Kasumi-1 (cell line): Measurements from ENCODE around the gene TMEM35B.
"Not testable (repeated sequence)": the region's sequence is repeated elsewhere in the genome, so short reads cannot be mapped to it uniquely, and the experiment has no call there.

Source experiments
- DNase-seq, 2 experiments: peaks; one replicate each; lab custom pipeline; 2025; lab: John Stamatoyannopoulos, UW

The TMEM35B gene

GRCh38 chr1:34976384-34977209, 8.6 kb downstream of the TMEM35B start:
- no peak for DNase-seq

- DNase-seq: peak in 1 of 2 experiments; percentile 26
Observed at GRCh38 chr1:34975771-34976170, 9.4 kb downstream of the TMEM35B start.

DNA sequence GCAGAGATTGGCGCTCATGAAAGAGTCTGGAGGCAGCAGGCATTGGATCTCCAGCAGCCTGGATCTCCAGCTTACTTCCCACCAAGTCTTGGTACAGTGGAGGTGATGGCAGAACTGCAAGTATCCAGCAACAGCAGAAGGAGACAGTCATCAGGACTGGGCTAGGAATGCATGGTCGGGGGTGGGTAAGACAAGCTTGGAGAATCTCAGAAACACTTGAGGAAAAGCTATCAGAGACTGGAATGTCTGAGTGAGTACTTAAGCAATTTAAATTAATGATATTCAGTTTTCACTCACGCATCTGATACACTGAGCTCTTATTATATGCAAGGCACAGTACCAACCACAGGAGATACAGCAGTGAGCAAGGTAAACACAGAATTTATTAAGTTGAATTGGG, 9.8 kb downstream of the TMEM35B start:
- DNase-seq: no peak

DNA sequence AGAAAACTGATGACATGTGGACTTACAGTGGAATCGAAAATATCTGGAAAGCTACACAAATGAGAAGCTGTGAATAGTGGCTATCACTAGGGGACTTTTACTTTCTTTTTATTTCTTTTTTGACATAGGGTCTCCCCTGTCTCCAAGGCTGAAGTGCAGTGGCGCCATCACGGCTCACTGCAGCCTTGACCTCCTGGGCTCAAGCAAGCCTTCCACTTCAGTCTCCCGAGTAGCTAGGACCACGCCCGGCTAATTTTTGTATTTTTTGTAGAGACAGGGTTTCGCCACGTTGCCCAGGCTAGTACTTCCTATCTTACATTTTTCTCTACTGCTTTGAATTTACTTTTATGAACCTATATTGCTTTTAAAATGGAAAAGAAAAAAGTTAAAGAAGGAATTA, 10.5 kb downstream of the TMEM35B start:
- no peak for DNase-seq

DNA sequence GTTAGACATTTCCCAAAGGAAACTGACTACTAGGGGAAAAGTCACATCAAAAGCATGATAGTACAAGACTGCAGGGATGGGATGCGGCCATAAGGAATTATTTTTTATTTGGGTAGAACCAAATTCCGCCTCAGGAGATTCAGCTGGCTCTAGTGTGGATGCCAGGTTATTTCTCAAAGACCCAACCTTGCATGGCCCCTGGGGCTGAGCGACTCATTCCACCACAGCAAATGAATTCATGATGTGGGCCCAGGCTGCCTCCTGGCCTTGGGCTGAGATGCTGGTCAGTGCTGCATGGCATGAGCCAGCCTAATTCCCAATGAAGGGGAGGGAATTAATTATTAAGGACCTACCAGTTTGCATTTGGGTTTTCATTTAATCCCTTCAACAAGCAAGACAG, 11.8 kb downstream of the TMEM35B start:
- DNase-seq: no peak

DNA sequence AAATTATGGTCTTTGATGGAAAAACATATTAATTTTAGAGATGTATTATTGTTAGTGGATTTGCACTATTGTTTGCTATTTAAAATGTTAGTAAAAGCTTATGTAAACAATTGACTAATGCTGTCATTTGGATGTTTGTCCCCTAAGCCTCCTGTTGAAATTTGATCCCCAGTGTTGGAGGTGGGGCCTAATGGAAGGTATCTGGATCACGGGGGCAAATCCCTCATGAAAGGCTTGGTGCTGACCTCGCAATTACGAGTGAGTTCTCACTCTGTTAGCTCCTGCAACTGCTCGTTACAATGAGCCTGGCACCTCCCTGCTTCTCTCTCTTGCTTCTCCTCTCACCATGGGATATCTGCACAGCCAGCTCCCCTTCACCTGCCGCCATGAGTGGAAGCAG, 14.3 kb downstream of the TMEM35B start:
- no peak for DNase-seq

GRCh38 chr1:34970220-34970735, 14.9 kb downstream of the TMEM35B start:
- no peak for DNase-seq

GRCh38 chr1:34968297-34968696, 16.9 kb downstream of the TMEM35B start:
- DNase-seq: not testable (repeated sequence)

- not testable (repeated sequence) for DNase-seq
Observed at GRCh38 chr1:34967672-34968071, 17.5 kb downstream of the TMEM35B start.

DNA sequence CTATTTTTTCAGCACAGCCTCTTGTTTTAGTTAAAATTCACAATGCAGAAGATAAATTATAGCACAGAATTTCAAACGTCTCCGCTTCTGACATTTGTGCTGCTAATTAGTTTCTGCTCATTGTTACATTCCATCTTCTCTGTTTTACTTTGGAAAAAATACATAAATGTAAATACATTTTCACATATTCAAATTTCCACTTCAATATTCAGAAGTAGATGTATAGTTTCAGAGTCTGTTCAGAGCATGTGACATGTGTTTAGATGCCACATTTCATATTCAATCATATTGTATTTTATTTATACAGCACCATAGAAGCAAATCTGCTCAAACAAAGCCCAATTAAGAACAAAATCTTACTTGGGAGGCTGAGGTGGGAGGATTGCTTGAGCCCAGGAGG, 19.6 kb downstream of the TMEM35B start:
- no peak for DNase-seq

DNA sequence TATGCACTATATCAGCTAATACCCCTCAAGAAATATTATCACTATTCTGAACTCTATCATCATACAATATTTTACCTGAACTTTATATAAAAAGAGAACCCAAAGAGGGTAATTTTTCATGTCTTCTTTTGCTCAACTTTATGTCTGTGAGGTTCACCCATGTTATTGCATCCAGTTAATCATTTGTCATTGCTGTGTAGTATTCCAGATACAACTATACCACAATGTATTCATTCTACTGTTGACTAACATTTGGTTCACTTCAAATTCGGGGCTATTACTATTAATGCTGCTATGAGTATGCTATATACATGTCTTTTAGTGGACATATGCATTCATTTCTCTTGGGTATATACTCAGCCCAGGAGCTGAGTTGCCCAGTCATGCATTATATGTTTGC, 34.7 kb downstream of the TMEM35B start:
- DNase-seq: no peak

DNA sequence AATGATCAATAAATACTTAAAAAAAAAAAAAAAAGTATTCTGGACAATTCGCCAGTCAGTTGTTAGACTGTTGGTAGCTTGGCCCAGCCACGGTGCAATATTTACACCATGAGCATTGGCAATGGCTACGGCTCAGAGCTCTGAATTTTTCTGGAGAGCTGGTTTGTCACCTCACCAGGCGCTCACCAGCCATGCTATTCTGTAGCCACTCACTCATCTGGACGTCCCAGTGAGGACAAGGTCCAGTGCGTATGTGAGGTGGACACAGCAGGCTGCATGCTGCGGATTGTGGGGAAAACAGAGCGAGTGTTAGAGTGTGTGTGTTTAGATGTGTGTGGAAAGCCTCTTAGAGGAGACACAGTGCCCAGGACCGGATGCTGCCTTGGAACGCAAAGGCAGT, 36.4 kb downstream of the TMEM35B start:
- DNase-seq: not testable (repeated sequence)

DNA sequence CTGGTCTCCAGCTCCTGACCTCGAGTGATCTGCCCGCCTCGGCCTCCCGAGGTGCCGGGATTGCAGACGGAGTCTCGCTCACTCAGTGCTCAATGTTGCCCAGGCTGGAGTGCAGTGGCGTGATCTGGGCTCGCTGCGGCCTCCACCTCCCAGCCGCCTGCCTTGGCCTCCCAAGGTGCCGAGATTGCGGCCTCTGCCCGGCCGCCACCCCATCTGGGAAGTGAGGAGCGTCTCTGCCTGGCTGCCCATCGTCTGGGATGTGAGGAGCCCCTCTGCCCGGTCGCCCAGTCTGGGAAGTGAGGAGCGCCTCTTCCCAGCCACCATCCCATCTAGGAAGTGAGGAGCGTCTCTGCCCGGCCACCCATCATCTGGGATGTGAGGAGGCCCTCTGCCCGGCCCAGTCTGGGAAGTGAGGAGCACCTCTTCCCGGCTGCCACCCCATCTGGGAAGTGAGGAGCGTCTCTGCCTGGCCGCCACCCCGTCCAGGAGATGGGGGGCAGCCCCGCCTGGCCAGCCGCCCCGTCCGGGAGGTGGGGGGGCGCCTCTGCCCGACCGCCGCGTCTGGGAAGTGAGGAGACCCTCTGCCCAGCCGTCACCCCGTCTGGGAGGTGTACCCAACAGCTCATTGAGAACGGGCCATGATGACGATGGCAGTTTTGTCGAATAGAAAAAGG, 37.4 kb downstream of the TMEM35B start:
- DNase-seq: not testable (repeated sequence)

- no peak for DNase-seq
Observed at GRCh38 chr1:34946211-34946610, 38.9 kb downstream of the TMEM35B start.

DNA sequence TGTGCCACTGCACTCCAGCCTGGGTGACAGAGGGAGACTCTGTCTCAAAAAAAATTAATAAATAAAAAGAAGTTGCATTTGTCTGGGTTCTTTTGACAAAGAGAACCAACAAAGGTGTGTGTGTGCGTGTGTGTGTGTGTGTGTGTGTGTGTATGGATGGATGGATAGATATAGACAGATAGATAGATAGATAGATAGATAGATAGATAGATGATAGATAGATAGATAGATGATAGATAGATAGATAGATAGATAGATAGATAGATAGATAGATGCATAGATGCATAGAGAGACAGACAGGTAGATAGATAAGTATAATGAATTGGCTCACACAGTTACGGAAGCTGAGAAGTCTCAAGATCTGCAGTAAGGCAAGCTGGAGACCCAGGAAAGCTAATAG, 43.3 kb downstream of the TMEM35B start:
- not testable (repeated sequence) for DNase-seq
